Activated T-cell treated with anti-CD3 and anti-CD28 coated beads, Interleukin-2, amount 50 U/mL, for 4 hours (primary cell): ENCODE measurements around the gene NIN. TPM values are rescaled to one million over a fixed set of nuclear protein-coding genes. Genes with fewer than 3 reads are reported as not detected.

Experiments used
- ATAC-seq, 2 donors: fragments of 200-7000 bp; cut with Tn5 transposase; one replicate each; pipeline ENCODE4 v1.10.0; 2021
- DNase-seq: peaks from one replicate; pipeline ENCODE4 v3.0.0-alpha.2; 2020
- H3K27me3 Mint-ChIP-seq: one replicate; pipeline ENCODE4 v1.8.0; 2021; ENCODE audit warnings: low read depth, mixed read lengths
- H3K36me3 Mint-ChIP-seq: one replicate; pipeline ENCODE4 v1.8.0; 2022; ENCODE audit warnings: mixed read lengths; ENCODE audit not compliant: insufficient read depth
- H3K4me1 Mint-ChIP-seq: one replicate; pipeline ENCODE4 v1.8.0; 2021; ENCODE audit warnings: low read depth, mixed read lengths
- H3K4me3 Mint-ChIP-seq: one replicate; pipeline ENCODE4 v1.8.0; 2021; ENCODE audit warnings: mild to moderate bottlenecking, moderate library complexity, mixed read lengths
- H3K9me3 Mint-ChIP-seq: one replicate; pipeline ENCODE4 v1.8.0; 2021; ENCODE audit warnings: mixed read lengths
- total RNA-seq, 3 donors: library from RNA; stranded (reverse); gene quantifications; one replicate each; pipeline ENCODE4 v1.2.1, GENCODE V29; 2021

NIN gene
- total RNA-seq, 3 donors from 2014 or later = 43.9 to 50.2 (median 46.5) TPM

DNA sequence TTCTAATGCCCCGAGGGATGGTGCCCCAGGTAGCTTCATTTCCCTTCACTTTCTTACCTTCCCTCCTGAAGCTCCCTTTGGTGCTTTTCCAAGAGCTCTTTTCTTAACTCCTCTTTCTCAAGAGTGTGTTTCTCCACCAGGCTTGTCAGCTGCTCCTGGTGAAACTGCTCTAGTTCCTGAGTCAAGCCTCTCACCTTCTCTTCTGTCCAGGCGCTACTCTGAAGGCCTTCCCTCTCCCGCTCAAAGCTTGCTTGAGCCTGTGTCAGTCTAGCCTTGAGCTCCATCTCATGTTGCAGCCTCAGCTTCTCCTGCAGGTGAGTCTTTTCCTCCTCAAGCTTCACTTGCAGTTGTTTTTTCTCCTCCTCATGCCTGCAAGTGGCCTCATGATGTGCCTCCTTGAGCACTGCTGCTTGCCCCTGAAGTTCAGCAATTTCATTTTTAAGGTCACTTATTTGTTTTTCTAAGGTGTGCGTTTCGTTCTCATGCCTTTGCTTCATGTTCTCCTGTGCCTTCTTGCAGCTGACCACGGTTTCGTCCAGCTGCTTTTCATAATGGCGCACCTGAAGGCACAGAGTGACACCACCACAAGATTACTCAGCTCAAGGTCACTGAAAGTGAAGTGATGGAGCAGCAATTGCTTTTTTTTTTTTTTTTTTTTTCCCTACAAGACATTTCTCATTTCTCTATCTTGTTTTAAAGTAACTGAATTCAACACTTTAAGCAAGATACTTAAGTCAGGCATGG, 71.0 kb downstream of the NIN start:
- H3K4me3 Mint-ChIP-seq = no peak overlapping the region
- H3K9me3 Mint-ChIP-seq = no peaks in the 10 kb centered on the region
- no peak for DNase-seq
- H3K4me1 Mint-ChIP-seq = peaks cover 22% of the 10 kb centered on the region
- H3K27me3 Mint-ChIP-seq = no peaks in the 10 kb centered on the region
- peaks cover 33% of the 10 kb centered on the region for H3K36me3 Mint-ChIP-seq
- no peak for ATAC-seq

DNA sequence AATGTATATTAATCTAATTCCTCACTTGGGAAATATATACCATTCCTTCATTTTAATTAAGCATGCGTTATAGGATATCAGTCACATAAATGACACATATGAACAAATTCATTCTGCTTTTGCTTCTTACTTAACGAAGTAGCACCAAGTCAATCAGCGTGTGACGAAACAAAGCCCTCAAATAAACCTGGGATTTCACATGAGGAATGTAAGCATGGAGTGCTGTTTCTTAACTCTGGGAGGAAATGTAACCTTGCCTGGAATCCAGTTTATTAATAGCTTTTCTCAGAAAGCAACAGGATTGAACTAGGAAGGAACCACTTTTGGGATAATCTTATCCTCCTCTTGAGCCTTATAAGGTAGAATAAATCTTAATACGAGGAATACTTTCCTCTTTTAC, 72.0 kb downstream of the NIN start:
- Mint-ChIP-seq H3K27me3 (no peaks in the 10 kb centered on the region), H3K4me1 (peaks cover 22% of the 10 kb centered on the region), H3K9me3 (no peaks in the 10 kb centered on the region), H3K4me3 (no peak overlapping the region), H3K36me3 (peaks cover 33% of the 10 kb centered on the region)
- DNase-seq = no peak
- no peak for ATAC-seq

DNA sequence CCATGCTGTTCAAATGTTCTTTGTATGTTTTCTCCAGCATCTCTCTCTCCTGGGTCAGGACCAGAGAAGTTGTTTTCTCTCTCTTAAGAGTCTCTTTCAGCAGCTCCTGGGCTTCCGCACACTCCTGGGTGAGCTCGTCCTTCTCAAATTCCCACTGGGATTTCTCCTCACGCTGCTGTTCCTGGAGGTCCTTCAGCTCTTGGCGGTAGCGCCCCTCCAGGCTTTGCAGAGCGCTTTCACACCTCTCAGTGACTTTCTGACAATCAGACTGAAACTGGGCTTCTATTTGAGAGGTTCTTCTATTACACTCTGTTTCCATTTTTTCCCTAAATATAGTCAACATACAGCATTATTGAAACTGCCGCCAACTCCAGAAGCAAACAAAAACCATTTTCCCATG, 72.7 kb downstream of the NIN start:
- no peaks in the 10 kb centered on the region for H3K27me3 Mint-ChIP-seq

DNA sequence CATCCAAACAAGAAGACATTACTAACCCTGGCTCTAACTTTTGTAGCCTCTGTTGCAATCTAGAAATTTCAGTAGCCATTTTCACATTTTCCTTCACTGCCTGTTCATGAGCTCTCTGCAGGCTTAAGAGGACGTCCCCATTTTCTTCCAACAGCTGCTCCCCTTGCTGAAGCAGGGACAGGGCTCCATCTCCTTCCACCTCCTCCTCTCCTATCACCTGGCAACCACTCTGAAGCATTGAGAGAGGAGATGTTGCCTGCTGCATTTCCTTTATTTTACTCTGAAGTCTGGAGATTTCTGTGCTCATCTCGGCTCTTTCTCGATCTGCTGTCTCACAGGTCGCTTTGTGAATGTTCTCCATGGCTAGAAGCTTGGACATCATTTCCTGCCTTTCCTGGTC, 73.3 kb downstream of the NIN start:
- peaks cover 31% of the 10 kb centered on the region for H3K36me3 Mint-ChIP-seq
- DNase-seq = no peak
- no peak for ATAC-seq
- H3K27me3 Mint-ChIP-seq = no peaks in the 10 kb centered on the region
- H3K4me1 Mint-ChIP-seq = peaks cover 18% of the 10 kb centered on the region
- H3K9me3 Mint-ChIP-seq = no peaks in the 10 kb centered on the region
- H3K4me3 Mint-ChIP-seq = no peak overlapping the region

More for the DNA sequence above, 72.7 kb downstream of the NIN start:
- H3K36me3 Mint-ChIP-seq = peaks cover 32% of the 10 kb centered on the region
- H3K9me3 Mint-ChIP-seq = no peaks in the 10 kb centered on the region
- ATAC-seq (no peak), DNase-seq (no peak)
- no peak overlapping the region for H3K4me3 Mint-ChIP-seq
- H3K4me1 Mint-ChIP-seq = peaks cover 22% of the 10 kb centered on the region

DNA sequence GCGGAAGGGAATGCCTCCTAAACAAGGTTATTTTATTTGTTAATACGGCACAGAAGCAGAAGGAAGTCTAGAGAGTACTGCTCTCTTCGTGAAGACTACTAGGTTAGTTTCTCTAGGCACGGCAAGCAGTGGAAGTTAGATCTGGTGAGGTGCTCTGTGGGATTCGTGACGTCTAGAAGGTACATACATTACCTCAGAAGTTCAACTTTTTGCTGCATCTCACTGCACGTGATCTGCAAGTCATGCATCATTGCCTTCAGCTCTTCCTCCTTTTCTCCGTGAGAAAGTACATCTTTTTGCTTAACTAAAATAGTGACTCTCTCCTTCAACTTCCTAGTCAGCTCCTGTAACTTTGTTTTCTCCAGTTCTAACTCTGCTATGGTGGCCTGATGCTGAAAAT, 74.7 kb downstream of the NIN start:
- H3K36me3 Mint-ChIP-seq = peaks cover 28% of the 10 kb centered on the region
- H3K9me3 Mint-ChIP-seq = no peaks in the 10 kb centered on the region
- no peak overlapping the region for H3K4me3 Mint-ChIP-seq
- no peak for DNase-seq
- no peaks in the 10 kb centered on the region for H3K27me3 Mint-ChIP-seq
- peaks cover 5% of the 10 kb centered on the region for H3K4me1 Mint-ChIP-seq
- ATAC-seq = no peak

DNA sequence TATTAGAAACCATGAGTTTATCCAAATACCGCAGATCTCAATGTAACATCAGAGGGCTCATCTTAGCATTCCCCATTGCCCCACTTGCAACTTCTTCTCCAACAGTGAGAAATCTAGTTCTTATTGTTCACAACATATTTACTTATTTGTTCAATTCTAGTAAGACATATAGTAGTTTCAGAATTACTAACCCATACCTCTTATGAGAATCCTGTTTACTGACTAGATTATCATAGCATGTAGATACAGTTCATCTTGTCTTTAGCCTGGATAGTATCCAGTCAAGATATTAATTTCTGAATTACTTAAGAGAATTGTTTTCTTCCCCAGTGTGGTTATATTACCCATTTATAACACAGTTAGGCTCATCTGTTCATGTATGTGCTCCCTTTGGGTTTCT, 80.6 kb downstream of the NIN start:
- H3K4me3 Mint-ChIP-seq = no peak overlapping the region

DNA sequence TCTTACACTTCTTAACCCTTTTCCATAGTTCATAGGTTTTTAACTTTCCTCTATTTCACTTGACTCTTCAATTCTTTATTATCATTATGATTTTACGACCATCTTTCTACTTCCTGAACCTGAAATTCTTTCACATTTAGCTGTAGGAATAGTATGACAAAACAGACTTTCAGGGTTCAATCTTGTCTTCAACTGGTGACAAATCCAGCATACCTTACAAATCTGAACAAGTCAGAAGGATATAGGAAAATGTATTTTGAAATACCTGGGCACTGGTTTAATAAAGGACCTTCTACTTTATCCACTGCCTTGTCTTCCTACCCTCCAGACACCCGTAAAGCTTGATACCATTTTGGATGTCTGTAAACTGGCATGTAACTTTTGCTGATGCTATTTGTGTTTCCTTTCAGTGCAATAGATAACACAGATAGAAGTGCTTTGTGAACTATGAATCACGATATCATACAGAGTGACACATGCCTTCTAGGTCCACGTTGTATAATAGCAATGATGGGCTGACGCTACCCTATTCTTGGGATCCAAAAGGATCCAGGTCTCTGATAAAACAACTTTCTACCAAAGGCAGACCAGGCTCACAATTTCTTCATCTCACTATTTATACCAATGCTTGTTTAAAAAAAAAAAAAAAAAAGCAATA, 85.4 kb downstream of the NIN start:
- no peaks in the 10 kb centered on the region for H3K27me3 Mint-ChIP-seq
- DNase-seq (no peak), ATAC-seq (no peak)
- H3K4me1 Mint-ChIP-seq = peaks cover 19% of the 10 kb centered on the region
- H3K9me3 Mint-ChIP-seq = no peaks in the 10 kb centered on the region
- H3K4me3 Mint-ChIP-seq = no peak overlapping the region
- peaks cover 58% of the 10 kb centered on the region for H3K36me3 Mint-ChIP-seq

More for the DNA sequence above, 80.6 kb downstream of the NIN start:
- peak in 1 of 2 donors; percentile 25 for ATAC-seq
- DNase-seq = no peak
- H3K9me3 Mint-ChIP-seq = no peaks in the 10 kb centered on the region
- no peaks in the 10 kb centered on the region for H3K27me3 Mint-ChIP-seq
- H3K36me3 Mint-ChIP-seq = peaks cover 55% of the 10 kb centered on the region
- peaks cover 10% of the 10 kb centered on the region for H3K4me1 Mint-ChIP-seq

DNA sequence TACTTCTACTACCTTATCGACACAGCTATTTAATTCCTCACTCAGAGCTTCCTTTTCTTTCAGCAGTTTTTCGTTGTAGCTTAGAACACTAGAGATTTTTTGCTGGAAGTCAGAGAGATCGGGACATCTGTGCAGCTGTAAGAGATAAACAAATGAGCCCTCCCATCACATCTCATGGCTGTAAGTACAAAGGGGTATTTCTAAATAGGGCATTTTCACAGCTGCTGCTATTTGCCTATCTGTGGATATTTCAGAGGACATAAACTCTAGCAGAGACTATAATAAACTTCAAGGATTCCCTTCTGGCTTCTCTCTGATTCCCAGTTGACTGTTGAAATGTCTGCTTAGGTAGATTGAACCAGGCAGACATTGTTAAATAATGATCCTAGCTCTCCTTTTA, 86.7 kb downstream of the NIN start:
- H3K4me1 Mint-ChIP-seq = peaks cover 28% of the 10 kb centered on the region

DNA sequence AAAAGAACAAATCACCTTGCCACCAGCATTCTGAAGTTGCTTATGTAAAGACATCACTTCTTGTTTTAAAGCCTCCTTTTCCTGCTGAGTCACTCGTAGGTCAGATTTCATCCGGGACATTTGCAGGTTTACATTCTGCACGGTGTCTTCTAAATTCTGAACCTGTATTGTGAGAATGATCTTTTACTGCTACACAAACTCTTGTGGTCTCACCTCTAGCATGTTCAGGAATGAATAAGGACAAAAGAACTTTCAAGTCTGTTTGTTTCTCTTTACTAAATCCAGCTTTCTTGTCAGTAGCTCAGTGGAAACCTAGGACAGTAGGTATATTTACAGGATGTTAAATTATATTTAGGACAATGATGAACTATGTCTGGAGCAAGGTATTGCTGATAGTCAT, 89.4 kb downstream of the NIN start:
- ATAC-seq (no peak), DNase-seq (no peak)
- H3K9me3 Mint-ChIP-seq = no peaks in the 10 kb centered on the region
- peaks cover 56% of the 10 kb centered on the region for H3K36me3 Mint-ChIP-seq
- no peaks in the 10 kb centered on the region for H3K27me3 Mint-ChIP-seq
- no peak overlapping the region for H3K4me3 Mint-ChIP-seq
- H3K4me1 Mint-ChIP-seq = peaks cover 33% of the 10 kb centered on the region

More for the DNA sequence above, 86.7 kb downstream of the NIN start:
- ATAC-seq = no peak
- DNase-seq = no peak
- Mint-ChIP-seq H3K27me3 (no peaks in the 10 kb centered on the region), H3K9me3 (no peaks in the 10 kb centered on the region), H3K4me3 (no peak overlapping the region), H3K36me3 (peaks cover 54% of the 10 kb centered on the region)

DNA sequence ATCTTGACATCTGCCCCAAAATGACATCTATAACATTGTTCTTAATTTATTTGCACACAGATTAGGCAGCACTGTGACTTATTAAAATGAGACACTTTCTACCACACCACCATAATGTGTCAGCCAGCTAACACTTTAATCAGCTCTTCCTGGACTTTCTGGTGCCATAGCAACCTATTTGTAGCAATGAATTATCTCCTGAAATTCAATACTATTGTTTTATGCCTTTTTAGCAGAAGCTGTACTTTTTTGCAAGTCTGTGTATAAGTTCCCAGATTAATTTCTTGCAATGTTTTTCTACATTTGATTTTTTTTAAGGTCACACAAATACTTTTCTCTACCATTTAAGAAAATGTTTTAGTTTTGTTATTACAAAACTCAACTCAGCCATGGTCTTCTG, 90.1 kb downstream of the NIN start:
- Mint-ChIP-seq H3K36me3 (peaks cover 50% of the 10 kb centered on the region), H3K27me3 (no peaks in the 10 kb centered on the region), H3K9me3 (no peaks in the 10 kb centered on the region), H3K4me1 (peaks cover 33% of the 10 kb centered on the region), H3K4me3 (peak overlapping the region; percentile 33)
- no peak for ATAC-seq
- no peak for DNase-seq

DNA sequence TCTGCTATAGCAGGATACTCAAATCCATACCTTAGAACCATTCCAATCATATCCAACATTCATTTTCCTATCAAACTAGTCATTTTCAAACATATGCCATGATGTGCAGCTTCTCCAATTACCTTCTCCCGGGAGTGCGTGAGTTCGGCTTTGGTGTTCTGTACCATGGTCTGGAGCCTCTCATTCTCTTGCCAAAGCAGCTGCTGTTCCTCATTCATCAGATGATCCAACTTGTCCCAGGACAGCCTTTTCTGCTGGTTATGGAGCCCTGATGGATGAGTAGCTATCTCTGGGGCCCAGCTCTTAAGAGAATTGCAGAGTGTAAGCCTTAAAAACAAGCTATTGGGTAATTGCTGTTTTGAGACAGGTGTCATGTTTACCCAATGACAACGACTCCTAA, 91.8 kb downstream of the NIN start:
- Mint-ChIP-seq H3K9me3 (no peaks in the 10 kb centered on the region), H3K4me1 (peaks cover 33% of the 10 kb centered on the region), H3K27me3 (no peaks in the 10 kb centered on the region), H3K36me3 (peaks cover 43% of the 10 kb centered on the region), H3K4me3 (no peak overlapping the region)
- ATAC-seq (no peak), DNase-seq (no peak)

DNA sequence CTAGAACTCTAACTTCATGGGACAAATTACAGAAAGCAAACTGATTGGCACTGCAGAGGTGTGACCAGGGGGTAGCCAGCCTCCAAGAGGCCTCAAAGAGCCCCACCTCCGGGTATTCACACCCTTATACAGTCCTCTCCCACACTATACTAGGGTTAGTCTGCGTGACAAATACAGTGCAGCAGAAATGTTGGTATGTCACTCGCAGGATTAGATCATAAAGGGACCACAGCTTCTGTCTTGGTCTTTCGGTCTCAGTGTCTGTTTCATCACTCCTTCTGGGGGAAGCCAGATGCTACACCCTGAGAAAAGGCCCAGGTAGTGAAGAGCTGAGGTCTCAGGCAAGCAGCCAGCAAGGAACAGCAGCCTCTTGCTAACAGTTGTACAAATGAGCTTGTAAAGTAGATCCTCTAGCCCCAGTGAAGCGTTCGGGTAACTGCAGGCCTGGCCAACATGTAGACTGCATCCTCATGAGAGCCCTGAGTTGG, 94.0 kb downstream of the NIN start:
- peak; percentile 96 for ATAC-seq
- Mint-ChIP-seq H3K27me3 (no peaks in the 10 kb centered on the region), H3K4me3 (no peak overlapping the region), H3K36me3 (peaks cover 43% of the 10 kb centered on the region), H3K4me1 (peaks cover 32% of the 10 kb centered on the region), H3K9me3 (no peaks in the 10 kb centered on the region)
- no peak for DNase-seq

DNA sequence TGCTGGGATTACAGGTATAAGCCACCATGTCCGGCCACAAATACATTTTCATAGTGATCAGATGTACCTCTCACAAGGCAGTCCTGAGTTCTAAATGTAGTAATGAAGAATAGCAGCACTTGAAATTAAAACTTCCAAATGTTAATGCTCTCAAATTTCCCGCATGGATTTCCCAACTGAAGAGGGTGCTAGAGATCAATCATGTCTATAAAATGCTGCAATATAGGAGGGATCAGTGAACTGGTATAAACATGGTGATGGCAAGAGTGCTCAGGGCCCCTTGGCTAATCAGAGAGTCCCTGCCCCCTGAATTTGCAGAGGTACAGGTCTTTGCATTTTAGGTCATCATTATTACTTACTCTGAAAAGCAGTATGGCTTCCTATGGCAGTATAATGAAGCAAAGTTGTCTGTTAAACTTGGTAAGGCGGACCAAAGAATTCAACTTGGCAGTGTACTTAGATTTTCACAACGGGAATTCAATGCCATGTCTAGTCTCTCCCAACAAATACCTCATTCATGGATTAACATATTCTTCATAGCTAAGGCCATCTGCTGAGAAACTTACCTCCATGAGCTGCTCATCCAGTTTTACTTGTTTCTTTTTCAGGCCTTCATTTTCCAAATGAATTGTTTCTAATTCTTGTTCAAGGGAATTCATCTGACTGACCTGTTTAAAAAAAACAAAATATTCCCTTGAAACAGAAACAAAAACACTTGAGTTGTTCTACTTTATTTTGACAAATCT, 95.8 kb downstream of the NIN start:
- H3K36me3 Mint-ChIP-seq = peaks cover 47% of the 10 kb centered on the region
- H3K4me1 Mint-ChIP-seq = peaks cover 16% of the 10 kb centered on the region
- no peak overlapping the region for H3K4me3 Mint-ChIP-seq
- DNase-seq = no peak
- ATAC-seq = no peak
- no peaks in the 10 kb centered on the region for H3K27me3 Mint-ChIP-seq
- peaks cover 1% of the 10 kb centered on the region for H3K9me3 Mint-ChIP-seq

DNA sequence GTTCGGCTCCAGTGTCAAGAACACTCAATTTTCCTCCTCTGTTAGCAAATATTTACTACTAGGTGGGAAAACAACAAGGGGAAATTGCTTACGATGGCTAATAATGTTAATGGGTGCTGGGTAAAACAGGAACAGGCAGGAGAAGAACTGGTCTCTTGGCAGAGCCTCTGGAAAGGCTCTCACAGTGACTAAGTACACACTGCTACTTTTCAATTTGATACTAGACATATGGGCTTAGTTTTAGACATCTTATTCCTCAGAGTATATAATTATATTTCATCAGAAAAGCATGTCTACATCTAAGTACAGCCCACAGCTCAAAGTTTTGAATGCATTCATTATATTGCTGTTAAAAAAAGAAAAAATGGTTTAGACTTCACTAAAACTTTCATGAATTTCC, 97.5 kb downstream of the NIN start:
- ATAC-seq = no peak
- H3K4me1 Mint-ChIP-seq = peaks cover 5% of the 10 kb centered on the region
- no peak for DNase-seq
- no peak overlapping the region for H3K4me3 Mint-ChIP-seq
- H3K27me3 Mint-ChIP-seq = no peaks in the 10 kb centered on the region
- peaks cover 54% of the 10 kb centered on the region for H3K36me3 Mint-ChIP-seq
- H3K9me3 Mint-ChIP-seq = peaks cover 4% of the 10 kb centered on the region
